ENCODE measurements around the gene UBTF.
A peak's percentile ranks its signal among the peaks of the same experiment; 100 is the strongest.

The UBTF gene

GRCh38 chr17:44223541-44224071, 4.1 kb upstream of the UBTF start:
- FAIRE-seq (peak; percentile 87), DNase-seq (ENCODE audit: insufficient read length, low spot score) (peak; percentile 80)
- TF ChIP-seq POLR2A (IDR thresholded peaks at IDR 0.05; ENCODE audit: low read depth, low read length) = peak; percentile 5; the same call in 1 of the 2 replicates

DNA sequence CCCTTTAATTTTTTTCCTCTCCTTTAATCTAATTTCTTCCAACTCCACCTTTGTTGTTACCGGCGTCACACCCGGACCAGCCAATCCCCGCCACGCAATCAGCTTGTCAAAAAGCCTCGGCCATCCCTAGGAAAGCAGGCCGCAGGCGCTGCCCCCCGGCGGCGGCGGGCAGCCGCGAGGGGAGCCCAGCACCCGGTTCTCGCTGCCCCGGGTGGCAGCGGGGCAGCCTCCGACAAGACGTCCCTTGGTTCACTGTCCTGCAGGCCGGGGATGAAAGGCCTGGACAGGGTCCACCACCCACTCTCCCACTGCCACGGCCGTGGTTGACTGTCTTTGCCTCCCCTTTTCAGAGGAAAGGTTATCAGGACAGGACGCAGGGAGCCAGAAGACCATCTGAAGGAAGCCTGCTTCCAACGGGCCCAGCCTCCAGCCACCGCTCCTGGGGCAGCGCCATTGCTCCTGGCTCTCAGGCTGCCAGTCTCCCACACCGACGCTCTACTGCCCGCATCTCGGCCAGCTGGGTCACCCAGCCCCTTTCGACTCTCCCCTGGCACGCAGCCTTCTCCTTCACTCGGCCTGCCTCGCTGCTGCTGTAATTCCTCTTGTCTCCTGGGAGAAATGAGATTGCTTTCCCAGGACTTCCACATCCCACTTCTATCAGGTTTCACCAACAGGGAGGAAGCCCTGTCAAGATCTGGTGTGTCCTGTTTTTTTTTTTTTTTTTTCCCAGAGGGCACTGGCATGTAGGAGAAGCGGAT, 2.8 kb upstream of the UBTF start:
- TF ChIP-seq POLR2A (IDR thresholded peaks at IDR 0.05; ENCODE audit: low read depth, low read length) = no peak
- FAIRE-seq (no peak), DNase-seq (ENCODE audit: insufficient read length, low spot score) (peak; percentile 65)

- TF ChIP-seq POLR2A (IDR thresholded peaks at IDR 0.05; ENCODE audit: low read depth, low read length) = no peak; the same call in 1 of the 2 replicates
- FAIRE-seq = no peak
Observed at GRCh38 chr17:44221862-44222111, 2.3 kb upstream of the UBTF start.

DNA sequence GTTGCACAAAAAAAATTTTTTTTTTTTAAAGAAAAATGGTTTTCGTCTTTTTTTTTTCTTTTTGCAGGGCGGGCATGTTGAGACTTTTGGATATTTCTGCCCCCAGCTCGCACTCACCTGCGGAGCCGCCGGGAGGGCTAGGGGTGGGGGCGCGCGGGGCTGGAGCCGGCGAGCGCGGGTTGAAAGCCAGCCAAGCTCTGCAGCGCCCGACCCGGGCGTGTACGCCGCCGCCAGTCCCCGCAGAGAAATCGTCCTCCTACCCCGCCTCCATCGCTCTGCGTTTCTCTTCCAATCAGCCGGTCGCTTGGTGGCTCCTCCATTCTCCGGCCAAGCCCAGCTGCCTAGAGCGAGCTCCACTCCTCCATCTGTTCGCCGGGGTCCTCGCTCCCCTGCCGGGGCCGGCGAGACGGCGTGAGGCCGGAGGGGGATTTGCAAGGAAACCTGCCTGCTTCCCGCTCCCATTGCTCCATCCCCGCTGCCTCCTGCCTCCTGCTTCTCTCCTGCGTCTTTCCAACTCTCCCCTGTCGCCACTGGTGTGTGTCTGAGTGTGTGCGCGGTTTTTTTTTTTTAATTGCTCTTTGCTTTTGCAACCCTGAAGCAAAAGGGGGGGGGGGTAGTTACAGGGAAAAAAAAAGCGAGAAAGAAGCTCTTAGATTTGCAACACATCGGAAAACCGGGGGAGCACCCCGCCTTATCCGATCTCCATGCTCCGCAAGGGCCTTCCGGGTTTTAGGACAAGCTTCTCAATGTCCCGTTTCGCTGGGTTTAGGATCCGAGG, 1.8 kb upstream of the UBTF start:
- FAIRE-seq (no peak), DNase-seq (ENCODE audit: insufficient read length, low spot score) (peak; percentile 59)
- TF ChIP-seq POLR2A (IDR thresholded peaks at IDR 0.05; ENCODE audit: low read depth, low read length) = peak; percentile 45; the same call in 1 of the 2 replicates

More at GRCh38 chr17:44221862-44222111, 2.3 kb upstream of the UBTF start:
- no peak for DNase-seq (ENCODE audit: insufficient read length, low spot score)

- DNase-seq (ENCODE audit: insufficient read length, low spot score) = no peak
- TF ChIP-seq POLR2A (IDR thresholded peaks at IDR 0.05; ENCODE audit: low read depth, low read length) = peak; percentile 42; the same call in 1 of the 2 replicates
- FAIRE-seq = no peak
Observed at GRCh38 chr17:44220213-44221083, 973 bp upstream of the UBTF start.

GRCh38 chr17:44219108-44219615, 313 bp downstream of the UBTF start:
- DNase-seq (ENCODE audit: insufficient read length, low spot score) (peak; percentile 60), FAIRE-seq (no peak)
- peak; percentile 42 for TF ChIP-seq POLR2A (IDR thresholded peaks at IDR 0.05; ENCODE audit: low read depth, low read length)

DNA sequence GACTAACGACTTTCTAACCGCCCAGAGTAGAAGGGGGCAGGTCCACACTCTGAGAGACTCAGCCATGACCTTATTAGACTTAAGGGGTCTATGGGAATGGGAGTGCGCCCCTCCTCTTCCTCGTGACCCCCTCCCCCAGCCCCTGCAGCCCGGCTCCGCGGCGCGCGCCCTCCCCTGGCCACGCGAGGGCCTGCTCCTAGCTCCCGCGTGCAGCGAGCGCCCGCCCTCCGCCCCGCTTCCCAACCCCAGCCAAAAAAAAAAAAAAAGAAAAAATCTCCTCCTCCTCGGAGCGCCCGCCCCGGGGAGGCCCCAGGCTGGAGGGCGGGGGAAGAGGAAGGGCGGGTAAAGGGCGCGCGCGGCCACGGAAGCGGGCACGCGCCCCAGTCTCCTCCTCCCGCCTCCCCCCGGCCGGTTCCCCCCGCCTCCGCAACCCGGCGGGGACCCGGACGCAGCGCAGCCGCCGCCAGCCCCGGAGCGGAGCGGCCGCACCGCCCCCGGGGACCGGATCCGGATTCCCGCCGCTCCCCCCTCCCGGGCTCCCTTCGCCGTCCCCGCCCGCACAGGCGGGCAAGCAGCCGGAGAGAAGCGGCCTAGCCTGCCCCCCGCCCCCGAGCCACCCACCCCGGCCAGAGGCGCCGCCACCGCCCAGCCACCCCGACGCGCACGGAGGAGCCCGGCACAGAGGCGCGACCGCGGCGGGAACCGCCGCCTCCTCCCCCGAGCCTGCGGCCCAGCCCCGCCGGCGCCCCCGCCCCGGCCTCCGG, 949 bp downstream of the UBTF start:
- FAIRE-seq (no peak), DNase-seq (ENCODE audit: insufficient read length, low spot score) (peak; percentile 79)
- TF ChIP-seq POLR2A (IDR thresholded peaks at IDR 0.05; ENCODE audit: low read depth, low read length) = peak; percentile 53

DNA sequence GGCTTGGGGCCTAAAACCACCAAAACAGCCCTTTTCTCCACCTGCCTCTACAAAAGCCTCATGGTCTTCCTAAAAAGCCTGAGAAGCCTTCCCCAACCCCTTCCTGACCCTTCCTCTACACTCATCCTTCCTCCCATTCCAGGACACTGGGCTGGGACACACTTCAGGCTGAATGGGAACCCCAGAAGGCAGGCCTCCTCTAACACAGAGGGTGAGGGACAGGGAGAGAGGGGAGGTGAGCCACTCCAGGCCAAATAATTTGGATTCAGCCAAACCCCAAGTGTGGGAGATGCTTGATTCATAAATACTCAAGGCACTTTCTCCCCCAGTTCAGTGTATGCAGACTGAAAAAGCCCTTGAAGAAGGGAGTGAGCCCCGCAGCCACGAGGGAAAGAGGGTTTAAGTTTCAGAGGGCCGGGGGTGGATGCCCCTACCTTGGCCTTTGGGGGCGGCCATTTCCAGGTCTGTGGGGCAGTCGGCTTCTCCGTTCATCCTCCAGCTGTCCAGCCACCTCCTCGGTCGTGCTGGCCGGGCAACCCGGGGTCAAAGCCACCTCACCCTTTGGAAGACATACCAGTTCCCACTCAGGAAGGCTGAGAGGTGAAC, 1.6 kb downstream of the UBTF start:
- no peak for DNase-seq (ENCODE audit: insufficient read length, low spot score)
- no peak for FAIRE-seq
- TF ChIP-seq POLR2A (IDR thresholded peaks at IDR 0.05; ENCODE audit: low read depth, low read length) = no peak

- DNase-seq (ENCODE audit: insufficient read length, low spot score) (no peak), FAIRE-seq (no peak)
- TF ChIP-seq POLR2A (IDR thresholded peaks at IDR 0.05; ENCODE audit: low read depth, low read length) = no peak
Observed at GRCh38 chr17:44216694-44217093, 2.8 kb downstream of the UBTF start.

GRCh38 chr17:44216173-44216572, 3.3 kb downstream of the UBTF start:
- FAIRE-seq (no peak), DNase-seq (ENCODE audit: insufficient read length, low spot score) (no peak)
- TF ChIP-seq POLR2A (IDR thresholded peaks at IDR 0.05; ENCODE audit: low read depth, low read length) = no peak

- no peak for FAIRE-seq
- no peak for DNase-seq (ENCODE audit: insufficient read length, low spot score)
- no peak for TF ChIP-seq POLR2A (IDR thresholded peaks at IDR 0.05; ENCODE audit: low read depth, low read length)
Observed at GRCh38 chr17:44214896-44215295, 4.6 kb downstream of the UBTF start.

DNA sequence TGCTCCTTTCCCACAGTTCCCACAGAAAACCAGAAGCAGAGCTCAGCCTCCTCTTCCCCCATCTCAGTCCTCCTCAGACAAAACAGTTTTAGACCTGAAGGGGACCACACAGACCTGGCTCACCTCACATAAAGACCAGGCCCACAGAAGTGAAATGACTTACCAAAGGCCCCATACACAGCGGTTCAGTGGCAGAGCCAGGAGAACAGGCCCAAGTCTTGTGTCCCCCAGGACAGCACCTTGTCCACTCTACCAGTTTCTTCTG, 5.3 kb downstream of the UBTF start:
- FAIRE-seq (no peak), DNase-seq (ENCODE audit: insufficient read length, low spot score) (no peak)
- no peak for TF ChIP-seq POLR2A (IDR thresholded peaks at IDR 0.05; ENCODE audit: low read depth, low read length)

Data from H54 (cell line).